Lower leg skin (tissue), 4 donors: ENCODE measurements around the gene GGACT. TPM values are rescaled to one million over a fixed set of nuclear protein-coding genes. Genes with fewer than 3 reads are reported as not detected.

Experiments used
- DNase-seq, 2 donors: peaks; one replicate each; pipeline ENCODE4 v3.0.0-alpha.2; 2019; ENCODE audit warnings: low spot score in 2 of 2
- H3K4me3 ChIP-seq: fragments of 200-600 bp; sonication (generic); 2 replicates; pipeline ENCODE4 v1.5.1; 2017; ENCODE audit warnings: mild to moderate bottlenecking, low read depth; ENCODE audit not compliant: poor library complexity, severe bottlenecking
- CTCF ChIP-seq, 3 donors: fragments of 450-650 bp; IDR thresholded peaks; one replicate each; pipeline ENCODE4 v1.5.1; 2016; ENCODE audit warnings: antibody characterized with exemption in 3 of 3, mild to moderate bottlenecking in 3 of 3, moderate library complexity in 2 of 3
- POLR2A ChIP-seq, 2 donors: fragments of 450-650 bp; IDR thresholded peaks; one replicate each; pipeline ENCODE4 v1.6.1; 2016 to 2017; ENCODE audit warnings: antibody characterized with exemption in 2 of 2, mild to moderate bottlenecking in 1 of 2, moderate library complexity in 1 of 2
- WGBS, 2 donors: methylation state at CpG; one replicate each; pipeline ENCODE4 v1.1.5; 2018; 5-methylcytosine and 5-hydroxymethylcytosine counted together
- intact Hi-C: fragments of 100-400 bp; cut with DNase I; formaldehyde crosslinking; loops from one replicate; pipeline ENCODE4 v1.15.0; 2023; ENCODE audit warnings: low total_unique reads
- total RNA-seq, 4 donors: library from RNA; depleted of rRNA; stranded (reverse); fragments of >200 nt; gene quantifications; one replicate each; pipeline ENCODE4 v1.1.0, GENCODE V29; 2016

The GGACT gene
- total RNA-seq, 4 donors from 2014 or later = 1.5 to 3.6 (median 2.6) TPM

- peak in 1 of 2 donors; percentile 46 for DNase-seq
- TF ChIP-seq CTCF (IDR thresholded peaks at IDR 0.05) = no peak
- no peak overlapping the region for H3K4me3 ChIP-seq
- intact Hi-C loops = no loop called here
- 94 to 95% methylated on average over 6 of the region's 6 CpGs for WGBS, 2 donors
These were observed 11.9 kb upstream of the GGACT start for GRCh38 chr13:100600461-100600860.

GRCh38 chr13:100597253-100597652, 8.7 kb upstream of the GGACT start:
- DNase-seq = no peak
- intact Hi-C loops = no loop called here
- TF ChIP-seq POLR2A (IDR thresholded peaks at IDR 0.05) = no peak
- no peak for TF ChIP-seq CTCF (IDR thresholded peaks at IDR 0.05)
- H3K4me3 ChIP-seq = no peak overlapping the region
- WGBS, 2 donors = 79 to 84% methylated on average over 4 of the region's 4 CpGs

GRCh38 chr13:100596516-100596915, 7.9 kb upstream of the GGACT start:
- no peak for DNase-seq
- H3K4me3 ChIP-seq = no peak overlapping the region
- TF ChIP-seq CTCF (IDR thresholded peaks at IDR 0.05) (no peak), POLR2A (IDR thresholded peaks at IDR 0.05) (no peak)
- WGBS, 2 donors = 80 to 83% methylated on average over 2 of the region's 2 CpGs
- intact Hi-C loops = no loop called here

- DNase-seq = no peak
- intact Hi-C loops = no loop called here
- H3K4me3 ChIP-seq = no peak overlapping the region
- 56 to 59% methylated on average over 4 of the region's 4 CpGs for WGBS, 2 donors
- TF ChIP-seq POLR2A (IDR thresholded peaks at IDR 0.05) (no peak), CTCF (IDR thresholded peaks at IDR 0.05) (no peak)
These were observed 6.1 kb upstream of the GGACT start for GRCh38 chr13:100594731-100595130.

GRCh38 chr13:100594255-100594654, 5.7 kb upstream of the GGACT start:
- no peak overlapping the region for H3K4me3 ChIP-seq
- 89 to 94% methylated on average over 9 of the region's 9 CpGs for WGBS, 2 donors
- intact Hi-C loops = no loop called here
- DNase-seq = no peak
- no peak for TF ChIP-seq POLR2A (IDR thresholded peaks at IDR 0.05)
- TF ChIP-seq CTCF (IDR thresholded peaks at IDR 0.05) = no peak

GRCh38 chr13:100589178-100589725, 663 bp upstream of the GGACT start:
- DNase-seq = no peak
- 56% methylated on average over 6 of the region's 6 CpGs for WGBS, 2 donors
- intact Hi-C loops = no loop called here
- TF ChIP-seq POLR2A (IDR thresholded peaks at IDR 0.05) = no peak
- no peak for TF ChIP-seq CTCF (IDR thresholded peaks at IDR 0.05)
- H3K4me3 ChIP-seq = no peak overlapping the region
